HK-2 (cell line): ENCODE data around the gene EPHX1.
"Not testable (repeated sequence)": the region's sequence is repeated elsewhere in the genome, so short reads cannot be mapped to it uniquely, and the experiment has no call there.

Source experiments
- DNase-seq: peaks from one replicate; pipeline ENCODE4 v3.0.0-alpha.2; 2018; ENCODE audit not compliant: unreplicated experiment

Gene EPHX1

DNA sequence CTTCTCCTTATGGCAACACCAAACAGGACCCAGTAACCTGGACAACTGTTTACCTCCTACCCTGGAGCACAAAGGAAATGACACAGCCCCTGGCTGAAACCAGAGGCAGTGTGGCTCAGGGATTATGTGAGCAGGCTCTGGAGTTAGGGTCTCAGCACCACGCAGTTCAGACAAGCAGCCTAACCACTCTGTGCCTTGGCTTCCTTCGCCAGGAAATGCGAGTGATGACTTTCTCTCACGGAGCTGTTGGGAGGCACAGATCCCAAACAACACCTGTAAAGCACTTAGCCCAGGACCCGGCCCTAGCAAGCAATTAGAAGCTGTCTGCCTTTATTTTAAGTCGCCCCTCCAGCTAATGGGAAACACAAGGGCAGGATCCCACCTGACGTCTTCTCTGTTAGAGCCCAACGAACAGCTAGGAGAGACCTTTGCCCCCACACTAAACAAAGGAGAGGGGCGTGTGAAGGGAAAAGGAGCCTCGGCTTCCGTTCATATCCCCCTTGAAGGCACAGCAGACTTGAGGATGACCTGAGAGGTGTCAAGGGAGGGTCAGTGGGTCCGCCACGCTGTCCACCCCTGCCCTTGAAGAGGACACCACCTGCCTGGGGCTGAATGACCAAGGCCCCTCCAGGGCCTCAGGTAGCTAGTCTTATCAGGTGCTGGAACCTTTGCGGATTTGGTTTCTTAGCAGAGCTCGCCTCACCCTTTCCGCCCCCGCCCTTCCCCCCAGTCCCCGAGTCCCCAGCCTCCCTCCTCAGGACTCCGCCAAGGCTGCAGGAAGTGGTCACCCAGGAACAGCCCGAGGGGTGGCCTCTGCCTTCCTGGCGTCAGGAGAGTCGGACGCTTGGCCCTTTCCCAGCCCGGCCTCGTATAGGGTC, 71.4 kb downstream of the EPHX1 start:
- peak; percentile 67 for DNase-seq

DNA sequence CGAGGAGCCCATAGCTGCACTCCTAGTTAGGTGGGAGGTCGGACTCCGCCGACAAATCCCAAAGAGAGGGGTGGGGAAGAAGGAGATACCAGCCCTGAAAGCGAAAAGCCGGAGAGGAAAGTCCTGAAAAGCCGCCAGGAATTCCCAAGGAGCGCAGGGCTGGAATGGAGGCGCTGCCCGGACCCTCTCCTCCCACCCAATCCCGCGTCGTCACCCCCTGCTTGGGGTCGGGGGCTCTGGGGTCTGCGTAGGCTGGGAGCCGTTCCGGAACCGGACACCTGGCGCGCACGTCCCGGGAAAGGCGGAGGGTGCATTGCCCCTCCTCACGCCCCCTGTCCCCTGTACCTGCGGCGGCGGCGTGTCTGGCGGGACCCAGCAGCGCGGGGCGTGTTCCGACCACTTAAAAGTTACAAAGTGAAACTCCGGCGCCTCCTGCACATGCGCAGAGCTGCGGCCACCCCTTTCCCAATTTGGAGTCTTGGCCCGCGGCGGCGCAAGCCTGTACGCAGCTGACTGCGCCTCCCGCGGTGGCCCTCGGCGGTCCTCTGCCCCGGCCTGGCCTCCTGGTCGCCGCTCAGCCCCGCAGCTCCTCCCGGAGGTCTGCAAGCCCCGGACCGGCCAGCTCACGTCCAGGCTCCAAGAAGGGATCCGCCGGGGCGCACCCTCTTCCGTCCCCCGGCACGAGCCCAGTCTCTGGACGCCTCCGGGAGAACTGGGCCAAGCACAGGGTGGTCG, 72.2 kb downstream of the EPHX1 start, which contains the start of gene TMEM63A:
Gene TMEM63A (minus strand): TSS at position 422 of the 735 bp plus-strand sequence. CDS start 4,800 bp downstream, outside the sequence.
- peak; percentile 92 for DNase-seq

- DNase-seq: peak; percentile 75
Measured at GRCh38 chr1:225882694-225883615, 73.0 kb downstream of the EPHX1 start.

DNA sequence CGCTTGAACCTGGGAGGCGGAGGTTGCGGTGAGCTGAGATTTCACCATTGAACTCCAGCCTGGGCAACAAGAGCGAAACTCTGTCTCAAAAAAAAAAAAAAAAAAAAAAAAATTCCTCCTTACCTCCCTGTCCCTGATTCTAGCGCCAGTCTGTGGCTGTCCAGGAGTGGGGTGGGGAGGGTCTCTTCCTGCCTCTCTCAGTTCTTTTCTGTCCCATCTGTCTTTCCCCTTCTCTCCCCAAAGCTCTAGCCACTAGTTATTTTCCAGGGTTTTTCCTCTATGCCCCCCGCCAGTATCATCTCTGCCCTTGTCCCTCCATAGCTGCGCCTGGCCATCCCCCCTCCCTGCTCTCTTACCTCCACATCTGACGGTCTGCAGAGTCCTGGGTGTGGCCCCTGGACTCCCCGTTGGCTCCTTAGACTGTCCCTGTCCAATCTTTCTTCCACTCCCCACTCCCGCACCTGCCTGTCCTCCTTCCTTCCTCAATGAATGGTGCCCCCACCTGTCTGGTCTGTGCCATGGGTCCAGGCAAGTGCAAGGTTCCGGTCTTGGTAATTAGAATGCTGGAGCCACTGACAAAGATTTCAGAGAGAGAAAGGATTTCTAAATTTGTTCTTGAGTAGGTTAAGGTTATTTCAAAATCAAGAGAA, 73.8 kb downstream of the EPHX1 start:
- DNase-seq: no peak

GRCh38 chr1:225885336-225885735, 75.4 kb downstream of the EPHX1 start:
- DNase-seq: no peak

- DNase-seq: no peak
Measured at GRCh38 chr1:225886159-225887029, 76.5 kb downstream of the EPHX1 start.

- no peak for DNase-seq
Measured at GRCh38 chr1:225887030-225887314, 77.0 kb downstream of the EPHX1 start.

- DNase-seq: not testable (repeated sequence)
Measured at GRCh38 chr1:225887554-225888288, 77.8 kb downstream of the EPHX1 start.

GRCh38 chr1:225888289-225888897, 78.5 kb downstream of the EPHX1 start:
- DNase-seq: no peak

- no peak for DNase-seq
Measured at GRCh38 chr1:225888898-225889601, 79.1 kb downstream of the EPHX1 start, which contains the start of gene LEFTY1. Gene LEFTY1, minus strand, starts transcription at chr1:225889146. Its CDS starts 80 bp downstream, at chr1:225889066.

DNA sequence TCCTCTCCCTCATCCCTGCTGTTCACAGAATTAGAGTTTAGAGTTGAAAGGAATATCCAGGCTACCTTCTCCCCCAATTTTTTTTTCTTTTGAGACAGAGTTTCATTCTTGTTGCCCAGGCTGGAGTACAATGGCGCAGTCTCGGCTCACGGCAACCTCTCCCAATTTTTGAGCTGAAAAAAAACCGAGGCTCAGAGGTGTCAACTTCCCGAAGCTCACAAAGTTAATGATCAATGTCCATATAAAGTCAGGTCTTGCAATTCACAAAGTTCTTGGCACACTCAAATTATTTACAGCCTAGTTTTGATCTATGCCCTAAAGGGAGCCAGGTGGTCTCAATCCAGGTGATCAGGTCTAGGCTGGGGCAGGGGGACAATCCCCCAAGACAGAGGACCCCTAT, 79.8 kb downstream of the EPHX1 start:
- no peak for DNase-seq

DNA sequence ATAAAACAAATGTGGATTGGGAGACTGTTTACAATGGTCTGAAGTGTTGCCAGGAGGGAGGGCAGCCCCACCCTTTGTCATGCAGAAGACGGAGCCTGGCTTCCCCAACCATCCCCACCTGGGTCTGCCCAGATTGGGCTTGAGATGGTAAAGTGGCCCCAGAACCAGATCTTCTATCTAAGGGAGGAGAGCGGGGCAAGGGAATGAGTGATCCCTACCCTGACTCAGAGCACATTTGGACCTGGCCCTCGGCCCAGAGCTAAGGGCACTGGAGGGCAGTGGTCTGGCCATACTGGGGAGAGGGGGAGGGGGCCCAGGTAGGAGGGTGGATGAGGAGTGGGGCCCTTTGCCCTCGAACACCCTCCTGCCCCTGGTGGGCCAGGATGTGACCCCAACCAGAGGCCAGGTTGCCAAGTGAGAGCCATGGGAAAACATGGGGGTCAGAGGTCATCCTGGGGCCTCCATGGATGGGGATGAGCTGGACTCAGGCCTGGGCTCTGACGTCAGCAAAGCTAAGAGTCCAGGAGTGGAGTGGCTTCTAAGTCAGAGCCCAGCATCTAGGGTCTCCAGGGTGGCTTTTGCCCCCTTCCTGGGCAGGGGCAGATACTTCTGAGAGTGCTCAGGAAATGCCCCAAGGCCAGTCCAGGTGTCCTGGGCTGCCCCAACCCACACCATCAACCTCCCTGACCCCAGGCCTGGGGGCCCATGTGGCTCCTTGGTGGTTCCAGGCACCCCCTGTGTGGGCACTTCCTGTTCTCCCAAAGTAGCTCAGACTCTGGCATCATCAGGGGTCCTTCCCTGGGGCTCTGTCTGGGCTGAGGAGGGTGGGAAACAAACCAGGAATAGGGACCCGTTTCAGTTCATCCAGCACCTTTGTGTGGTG, 80.7 kb downstream of the EPHX1 start:
- DNase-seq: no peak

DNA sequence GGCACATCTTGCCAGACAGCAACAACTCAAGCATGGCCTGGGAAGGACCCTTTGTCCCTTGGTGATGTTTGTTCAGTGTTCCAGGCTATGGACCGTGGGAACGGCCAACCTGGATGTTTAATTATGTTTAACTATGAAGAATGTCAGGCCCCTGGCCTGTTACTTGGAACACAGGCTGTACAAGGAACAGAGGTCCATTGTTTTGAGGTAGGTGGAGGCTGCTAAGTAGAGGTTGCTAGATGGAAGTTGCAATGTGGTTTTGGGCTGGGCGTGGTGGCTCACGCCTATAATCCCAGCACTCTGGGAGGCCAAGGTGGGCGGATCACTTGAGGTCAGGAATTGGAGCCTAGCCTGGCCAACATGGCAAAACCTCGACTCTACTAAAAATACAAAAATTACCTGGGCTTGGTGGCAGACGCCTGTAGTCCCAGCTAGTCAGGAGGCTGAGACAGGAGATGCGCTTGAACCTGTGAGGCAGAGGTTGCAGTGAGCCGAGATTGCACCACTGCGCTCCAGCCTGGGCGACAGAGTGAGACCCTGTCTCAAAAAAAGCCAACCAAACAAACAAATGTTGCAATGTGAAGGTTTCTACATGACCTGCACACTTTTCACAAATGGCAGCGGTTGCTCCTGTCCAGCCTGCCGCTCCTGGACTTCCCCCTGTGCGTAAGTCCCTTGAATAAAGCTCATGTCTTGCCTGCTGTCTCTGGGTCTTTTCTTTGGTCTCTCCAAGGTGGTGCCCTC, 81.5 kb downstream of the EPHX1 start:
- DNase-seq: no peak

GRCh38 chr1:225892307-225892706, 82.4 kb downstream of the EPHX1 start:
- DNase-seq: no peak
